Glomerular visceral epithelial cell (primary cell): Measurements from ENCODE around the gene PCDHGA1.
"Not testable (repeated sequence)": the region's sequence is repeated elsewhere in the genome, so short reads cannot be mapped to it uniquely, and the experiment has no call there.

ENCODE experiments used
- DNase-seq: peaks from one replicate; pipeline ENCODE4 v3.0.0-alpha.2; 2016; ENCODE audit errors: extremely low spot score

Gene PCDHGA1

GRCh38 chr5:141409598-141410306, 79.4 kb downstream of the PCDHGA1 start:
- DNase-seq, result no peak

- DNase-seq, result no peak
Observed at GRCh38 chr5:141411575-141411974, 81.3 kb downstream of the PCDHGA1 start.

GRCh38 chr5:141412854-141413539, 82.7 kb downstream of the PCDHGA1 start, which contains the start of gene PCDHGA10:
PCDHGA10 (plus strand) TSS chr5:141412987; CDS start chr5:141413176, 189 bp downstream.
- peak; percentile 59 for DNase-seq

- DNase-seq, result no peak
Observed at GRCh38 chr5:141413540-141414069, 83.3 kb downstream of the PCDHGA1 start.

GRCh38 chr5:141414548-141415274, 84.4 kb downstream of the PCDHGA1 start:
- DNase-seq, result not testable (repeated sequence)

- DNase-seq, result not testable (repeated sequence)
Observed at GRCh38 chr5:141415275-141415618, 84.9 kb downstream of the PCDHGA1 start.

GRCh38 chr5:141417494-141418172, 87.3 kb downstream of the PCDHGA1 start, which contains the start of gene PCDHGB7:
PCDHGB7 (plus strand) TSS chr5:141417677; CDS start chr5:141417860, 183 bp downstream.
- not testable (repeated sequence) for DNase-seq

GRCh38 chr5:141419074-141419880, 89.0 kb downstream of the PCDHGA1 start:
- DNase-seq, result no peak

GRCh38 chr5:141420855-141421488, 90.7 kb downstream of the PCDHGA1 start, which contains the start of gene PCDHGA11:
PCDHGA11 (plus strand) TSS chr5:141421051; CDS start chr5:141421228, 177 bp downstream.
- peak; percentile 53 for DNase-seq

GRCh38 chr5:141421489-141421855, 91.2 kb downstream of the PCDHGA1 start:
- DNase-seq, result no peak

GRCh38 chr5:141422742-141423291, 92.5 kb downstream of the PCDHGA1 start:
- DNase-seq, result no peak

- DNase-seq, result no peak
Observed at GRCh38 chr5:141427783-141428426, 97.6 kb downstream of the PCDHGA1 start.

- peak; percentile 27 for DNase-seq
Observed at GRCh38 chr5:141430332-141431113, 100.2 kb downstream of the PCDHGA1 start, which contains the start of gene PCDHGA12. PCDHGA12 (plus strand) TSS chr5:141430507; CDS start chr5:141430760, 253 bp downstream.

- no peak for DNase-seq
Observed at GRCh38 chr5:141431286-141431685, 101.0 kb downstream of the PCDHGA1 start.

GRCh38 chr5:141432308-141432707, 102.0 kb downstream of the PCDHGA1 start:
- not testable (repeated sequence) for DNase-seq

GRCh38 chr5:141432726-141433125, 102.4 kb downstream of the PCDHGA1 start:
- DNase-seq, result not testable (repeated sequence)

- no peak for DNase-seq
Observed at GRCh38 chr5:141434006-141434405, 103.7 kb downstream of the PCDHGA1 start.

- DNase-seq, result no peak
Observed at GRCh38 chr5:141437221-141437620, 106.9 kb downstream of the PCDHGA1 start.
